GM19397 (cell line): Measurements from ENCODE around the gene FAM180A.
"Not testable (repeated sequence)": the region's sequence is repeated elsewhere in the genome, so short reads cannot be mapped to it uniquely, and the experiment has no call there.

Source experiments
- ATAC-seq: cut with Tn5 transposase; IDR thresholded peaks from one replicate; pipeline ENCODE4 v1.9.1; 2021; ENCODE audit warnings: mild to moderate bottlenecking, moderate library complexity; ENCODE audit not compliant: unreplicated experiment

Gene FAM180A

GRCh38 chr7:135742371-135742770 lies 6.2 kb downstream of the FAM180A start:
- no peak for ATAC-seq

- ATAC-seq, result no peak
Observed at GRCh38 chr7:135741905-135742304, 6.7 kb downstream of the FAM180A start.

- ATAC-seq, result no peak
Observed at GRCh38 chr7:135740889-135741288, 7.7 kb downstream of the FAM180A start.

- not testable (repeated sequence) for ATAC-seq
Observed at GRCh38 chr7:135737306-135737647, 11.3 kb downstream of the FAM180A start.

GRCh38 chr7:135736586-135737305 lies 11.9 kb downstream of the FAM180A start:
- ATAC-seq, result no peak

- no peak for ATAC-seq
Observed at GRCh38 chr7:135734343-135734689, 14.3 kb downstream of the FAM180A start.

- no peak for ATAC-seq
Observed at GRCh38 chr7:135733603-135734342, 14.8 kb downstream of the FAM180A start.

- no peak for ATAC-seq
Observed at GRCh38 chr7:135731131-135731530, 17.5 kb downstream of the FAM180A start.

- ATAC-seq, result no peak
Observed at GRCh38 chr7:135729230-135729629, 19.4 kb downstream of the FAM180A start.

- ATAC-seq, result no peak
Observed at GRCh38 chr7:135728136-135728669, 20.4 kb downstream of the FAM180A start, which contains the start of gene SLC13A4. SLC13A4 (minus strand) TSS chr7:135728186; CDS start chr7:135727496, 690 bp downstream.

GRCh38 chr7:135726911-135727673 lies 21.5 kb downstream of the FAM180A start:
- ATAC-seq, result no peak

- ATAC-seq, result no peak
Observed at GRCh38 chr7:135726276-135726788, 22.3 kb downstream of the FAM180A start.

GRCh38 chr7:135723411-135723810 lies 25.2 kb downstream of the FAM180A start:
- ATAC-seq, result no peak

GRCh38 chr7:135721198-135721820 lies 27.3 kb downstream of the FAM180A start:
- no peak for ATAC-seq

GRCh38 chr7:135719688-135720087 lies 28.9 kb downstream of the FAM180A start:
- no peak for ATAC-seq

- ATAC-seq, result no peak
Observed at GRCh38 chr7:135718794-135719437, 29.7 kb downstream of the FAM180A start.

GRCh38 chr7:135718219-135718618 lies 30.4 kb downstream of the FAM180A start:
- no peak for ATAC-seq

GRCh38 chr7:135717693-135718092 lies 30.9 kb downstream of the FAM180A start:
- ATAC-seq, result no peak

- no peak for ATAC-seq
Observed at GRCh38 chr7:135716677-135717238, 31.9 kb downstream of the FAM180A start.

- ATAC-seq, result no peak
Observed at GRCh38 chr7:135715673-135716072, 32.9 kb downstream of the FAM180A start.
